Choroid plexus epithelial cell (primary cell): ENCODE results near the gene LCLAT1.

Experiments
- DNase-seq: peaks from one replicate; pipeline ENCODE4 v3.0.0-alpha.2; 2010; ENCODE audit warnings: low read depth
- H3K4me3 ChIP-seq: 2 replicates; pipeline ENCODE4 v1.5.1; 2011; ENCODE audit warnings: low read depth, mild to moderate bottlenecking, control low read depth, low read length, moderate library complexity
- TF ChIP-seq, protein P1 (sequence below): conservative IDR thresholded peaks from 2 replicates; pipeline ENCODE4 v1.5.1; 2011; ENCODE audit warnings: low read depth, mild to moderate bottlenecking, control low read depth, inconsistent platforms, low read length, moderate library complexity

Gene LCLAT1

GRCh38 chr2:30476636-30477035, 29.6 kb downstream of the LCLAT1 start:
- TF ChIP-seq, protein P1, sequence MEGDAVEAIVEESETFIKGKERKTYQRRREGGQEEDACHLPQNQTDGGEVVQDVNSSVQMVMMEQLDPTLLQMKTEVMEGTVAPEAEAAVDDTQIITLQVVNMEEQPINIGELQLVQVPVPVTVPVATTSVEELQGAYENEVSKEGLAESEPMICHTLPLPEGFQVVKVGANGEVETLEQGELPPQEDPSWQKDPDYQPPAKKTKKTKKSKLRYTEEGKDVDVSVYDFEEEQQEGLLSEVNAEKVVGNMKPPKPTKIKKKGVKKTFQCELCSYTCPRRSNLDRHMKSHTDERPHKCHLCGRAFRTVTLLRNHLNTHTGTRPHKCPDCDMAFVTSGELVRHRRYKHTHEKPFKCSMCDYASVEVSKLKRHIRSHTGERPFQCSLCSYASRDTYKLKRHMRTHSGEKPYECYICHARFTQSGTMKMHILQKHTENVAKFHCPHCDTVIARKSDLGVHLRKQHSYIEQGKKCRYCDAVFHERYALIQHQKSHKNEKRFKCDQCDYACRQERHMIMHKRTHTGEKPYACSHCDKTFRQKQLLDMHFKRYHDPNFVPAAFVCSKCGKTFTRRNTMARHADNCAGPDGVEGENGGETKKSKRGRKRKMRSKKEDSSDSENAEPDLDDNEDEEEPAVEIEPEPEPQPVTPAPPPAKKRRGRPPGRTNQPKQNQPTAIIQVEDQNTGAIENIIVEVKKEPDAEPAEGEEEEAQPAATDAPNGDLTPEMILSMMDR = no peak
- no peak for DNase-seq
- H3K4me3 ChIP-seq = no peak overlapping the region

- no peak overlapping the region for H3K4me3 ChIP-seq
- DNase-seq = no peak
- TF ChIP-seq, protein P1 = no peak
These were observed 33.8 kb downstream of the LCLAT1 start for GRCh38 chr2:30480703-30481322.

- TF ChIP-seq, protein P1 = no peak
- DNase-seq = no peak
- H3K4me3 ChIP-seq = no peak overlapping the region
These were observed 34.3 kb downstream of the LCLAT1 start for GRCh38 chr2:30481323-30481800.

DNA sequence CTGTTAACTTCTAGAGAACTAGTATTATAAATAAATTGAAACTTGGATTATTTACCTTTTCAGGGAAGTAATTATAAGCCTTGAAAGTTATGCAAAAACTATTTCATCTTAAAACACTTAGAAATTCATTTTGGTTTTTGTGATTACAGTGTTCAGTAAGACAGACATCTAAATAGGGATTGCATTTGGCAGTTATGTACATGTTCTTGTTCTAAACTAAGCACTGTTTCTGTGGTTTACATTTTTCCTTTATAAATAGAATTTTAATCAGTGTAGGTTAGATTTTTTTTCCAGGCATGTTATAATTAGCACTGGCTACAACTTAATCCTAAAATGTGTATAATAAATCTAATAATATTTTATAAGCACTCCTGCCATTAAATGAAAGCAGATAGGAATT, 35.0 kb downstream of the LCLAT1 start:
- TF ChIP-seq, protein P1 = no peak
- no peak overlapping the region for H3K4me3 ChIP-seq
- DNase-seq = no peak

DNA sequence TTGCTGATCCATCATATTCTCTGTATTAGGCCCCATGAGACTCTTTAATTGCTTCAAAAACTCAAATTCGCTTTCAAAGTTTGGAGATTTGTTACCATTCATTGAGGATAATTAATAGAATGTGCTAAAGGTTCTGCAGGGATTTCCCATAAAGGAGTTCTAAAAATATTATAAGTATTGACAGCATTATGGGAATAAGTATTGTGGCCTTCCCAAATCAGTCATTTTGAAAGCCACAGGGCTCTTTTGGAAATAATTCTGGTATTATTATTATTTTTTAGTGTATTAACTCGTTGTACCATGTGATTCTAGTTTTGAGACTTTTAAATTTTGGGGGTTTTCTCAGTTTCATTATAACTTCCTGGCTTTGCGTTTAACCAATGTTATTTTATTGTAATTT, 37.1 kb downstream of the LCLAT1 start:
- TF ChIP-seq, protein P1 = no peak
- DNase-seq = no peak
- H3K4me3 ChIP-seq = no peak overlapping the region

GRCh38 chr2:30484995-30485394, 37.9 kb downstream of the LCLAT1 start:
- no peak for DNase-seq
- TF ChIP-seq, protein P1 = no peak

DNA sequence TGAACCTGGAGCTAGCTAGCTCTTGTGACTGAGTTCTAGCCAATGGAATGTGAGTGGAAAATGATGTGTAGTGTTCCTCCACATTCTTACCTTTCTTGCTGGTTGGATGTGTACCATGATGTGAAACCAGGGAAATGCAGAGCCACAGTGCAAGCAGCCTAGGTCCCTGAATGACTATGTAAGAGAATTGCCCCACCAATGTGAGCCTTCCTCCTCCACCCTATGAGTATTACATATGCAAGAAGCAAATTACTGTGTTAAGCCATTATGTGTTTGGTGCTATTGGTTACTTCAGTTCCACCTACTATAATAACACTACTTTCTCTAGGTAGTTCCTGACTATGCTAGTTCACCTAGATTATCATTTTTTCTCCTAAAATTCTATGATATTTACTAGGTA, 39.6 kb downstream of the LCLAT1 start:
- no peak overlapping the region for H3K4me3 ChIP-seq
- DNase-seq = no peak
- TF ChIP-seq, protein P1 = no peak

More at GRCh38 chr2:30484995-30485394, 37.9 kb downstream of the LCLAT1 start:
- no peak overlapping the region for H3K4me3 ChIP-seq
